ENCODE measurements around the gene TAMALIN.

Gene TAMALIN

DNA sequence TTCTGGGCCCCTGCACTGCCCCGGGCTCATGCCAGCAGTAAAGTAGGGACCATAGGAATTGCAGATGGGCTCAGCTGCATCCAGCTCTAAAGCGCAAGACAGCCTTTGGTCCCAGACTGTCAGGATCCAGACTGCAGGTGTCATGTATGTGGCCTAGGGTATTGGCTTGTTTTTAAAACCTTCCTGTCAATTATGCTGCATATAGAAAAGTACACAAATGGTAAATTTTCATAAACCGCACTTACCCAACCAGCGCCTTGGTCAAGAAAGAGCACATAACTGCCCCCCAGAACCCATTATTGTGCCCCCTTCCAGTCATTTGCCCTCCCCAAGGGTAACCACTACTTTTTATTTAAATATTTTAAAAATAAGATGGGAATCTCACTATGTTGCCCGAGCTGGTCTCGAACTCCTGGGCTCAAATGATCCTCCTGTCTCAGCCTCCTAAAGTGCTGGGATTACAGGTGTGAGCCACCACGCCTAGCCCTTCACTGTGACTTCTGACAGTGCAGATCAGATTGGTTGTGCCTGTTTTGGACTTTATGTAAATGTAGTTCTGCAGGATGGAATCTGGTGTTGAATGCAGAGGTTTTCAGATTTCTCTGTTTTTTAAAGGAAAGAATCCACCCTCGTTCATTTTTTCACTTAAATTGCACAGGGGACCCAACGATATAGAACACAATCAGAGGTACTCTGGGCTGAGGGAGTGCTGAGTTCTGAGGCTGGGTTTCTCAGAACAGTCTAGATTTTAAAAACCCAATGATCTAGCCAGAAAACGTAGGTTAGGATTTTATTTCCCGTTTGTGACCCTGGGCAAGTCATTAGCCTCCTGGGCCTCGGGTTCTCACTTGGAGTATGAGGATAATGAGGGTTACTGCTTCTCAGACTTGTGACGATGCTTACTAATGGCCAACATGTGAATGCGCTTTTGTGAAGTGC, 51.2 kb downstream of the TAMALIN start:
- TF ChIP-seq FOXM1 (IDR thresholded peaks at IDR 0.05; ENCODE audit: borderline replicate concordance, low read depth) (no peak), EGR1 (IDR thresholded peaks at IDR 0.05) (no peak), EP300 (IDR thresholded peaks at IDR 0.05; ENCODE audit: borderline replicate concordance) (no peak), CEBPB (IDR thresholded peaks at IDR 0.05) (no peak), NFIC (IDR thresholded peaks at IDR 0.05) (no peak), ZBTB7A (IDR thresholded peaks at IDR 0.05; ENCODE audit: low read depth) (no peak), RAD21 (IDR thresholded peaks at IDR 0.05; ENCODE audit: low read depth) (no peak)
- TF ChIP-seq, protein P1, sequence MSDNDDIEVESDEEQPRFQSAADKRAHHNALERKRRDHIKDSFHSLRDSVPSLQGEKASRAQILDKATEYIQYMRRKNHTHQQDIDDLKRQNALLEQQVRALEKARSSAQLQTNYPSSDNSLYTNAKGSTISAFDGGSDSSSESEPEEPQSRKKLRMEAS (IDR thresholded peaks at IDR 0.05): no peak
- TF ChIP-seq, protein P2, sequence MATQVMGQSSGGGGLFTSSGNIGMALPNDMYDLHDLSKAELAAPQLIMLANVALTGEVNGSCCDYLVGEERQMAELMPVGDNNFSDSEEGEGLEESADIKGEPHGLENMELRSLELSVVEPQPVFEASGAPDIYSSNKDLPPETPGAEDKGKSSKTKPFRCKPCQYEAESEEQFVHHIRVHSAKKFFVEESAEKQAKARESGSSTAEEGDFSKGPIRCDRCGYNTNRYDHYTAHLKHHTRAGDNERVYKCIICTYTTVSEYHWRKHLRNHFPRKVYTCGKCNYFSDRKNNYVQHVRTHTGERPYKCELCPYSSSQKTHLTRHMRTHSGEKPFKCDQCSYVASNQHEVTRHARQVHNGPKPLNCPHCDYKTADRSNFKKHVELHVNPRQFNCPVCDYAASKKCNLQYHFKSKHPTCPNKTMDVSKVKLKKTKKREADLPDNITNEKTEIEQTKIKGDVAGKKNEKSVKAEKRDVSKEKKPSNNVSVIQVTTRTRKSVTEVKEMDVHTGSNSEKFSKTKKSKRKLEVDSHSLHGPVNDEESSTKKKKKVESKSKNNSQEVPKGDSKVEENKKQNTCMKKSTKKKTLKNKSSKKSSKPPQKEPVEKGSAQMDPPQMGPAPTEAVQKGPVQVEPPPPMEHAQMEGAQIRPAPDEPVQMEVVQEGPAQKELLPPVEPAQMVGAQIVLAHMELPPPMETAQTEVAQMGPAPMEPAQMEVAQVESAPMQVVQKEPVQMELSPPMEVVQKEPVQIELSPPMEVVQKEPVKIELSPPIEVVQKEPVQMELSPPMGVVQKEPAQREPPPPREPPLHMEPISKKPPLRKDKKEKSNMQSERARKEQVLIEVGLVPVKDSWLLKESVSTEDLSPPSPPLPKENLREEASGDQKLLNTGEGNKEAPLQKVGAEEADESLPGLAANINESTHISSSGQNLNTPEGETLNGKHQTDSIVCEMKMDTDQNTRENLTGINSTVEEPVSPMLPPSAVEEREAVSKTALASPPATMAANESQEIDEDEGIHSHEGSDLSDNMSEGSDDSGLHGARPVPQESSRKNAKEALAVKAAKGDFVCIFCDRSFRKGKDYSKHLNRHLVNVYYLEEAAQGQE (IDR thresholded peaks at IDR 0.05; ENCODE audit: low read depth): no peak

DNA sequence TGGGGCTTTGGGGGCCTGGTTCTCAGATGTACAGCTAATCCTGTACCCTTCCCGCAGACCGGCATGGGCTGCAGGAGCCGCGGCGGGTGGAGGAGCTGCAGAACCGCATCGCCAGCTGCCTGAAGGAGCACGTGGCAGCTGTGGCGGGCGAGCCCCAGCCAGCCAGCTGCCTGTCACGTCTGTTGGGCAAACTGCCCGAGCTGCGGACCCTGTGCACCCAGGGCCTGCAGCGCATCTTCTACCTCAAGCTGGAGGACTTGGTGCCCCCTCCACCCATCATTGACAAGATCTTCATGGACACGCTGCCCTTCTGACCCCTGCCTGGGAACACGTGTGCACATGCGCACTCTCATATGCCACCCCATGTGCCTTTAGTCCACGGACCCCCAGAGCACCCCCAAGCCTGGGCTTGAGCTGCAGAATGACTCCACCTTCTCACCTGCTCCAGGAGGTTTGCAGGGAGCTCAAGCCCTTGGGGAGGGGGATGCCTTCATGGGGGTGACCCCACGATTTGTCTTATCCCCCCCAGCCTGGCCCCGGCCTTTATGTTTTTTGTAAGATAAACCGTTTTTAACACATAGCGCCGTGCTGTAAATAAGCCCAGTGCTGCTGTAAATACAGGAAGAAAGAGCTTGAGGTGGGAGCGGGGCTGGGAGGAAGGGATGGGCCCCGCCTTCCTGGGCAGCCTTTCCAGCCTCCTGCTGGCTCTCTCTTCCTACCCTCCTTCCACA, 52.0 kb downstream of the TAMALIN start:
- TF ChIP-seq RAD21 (IDR thresholded peaks at IDR 0.05; ENCODE audit: low read depth): no peak
- TF ChIP-seq TAF1 (IDR thresholded peaks at IDR 0.05; ENCODE audit: low read depth): no peak
- 0 out of 2 replicates have a peak, but pooled peaks have one; percentile 10 for TF ChIP-seq NFIC (IDR thresholded peaks at IDR 0.05)
- TF ChIP-seq, protein P3, sequence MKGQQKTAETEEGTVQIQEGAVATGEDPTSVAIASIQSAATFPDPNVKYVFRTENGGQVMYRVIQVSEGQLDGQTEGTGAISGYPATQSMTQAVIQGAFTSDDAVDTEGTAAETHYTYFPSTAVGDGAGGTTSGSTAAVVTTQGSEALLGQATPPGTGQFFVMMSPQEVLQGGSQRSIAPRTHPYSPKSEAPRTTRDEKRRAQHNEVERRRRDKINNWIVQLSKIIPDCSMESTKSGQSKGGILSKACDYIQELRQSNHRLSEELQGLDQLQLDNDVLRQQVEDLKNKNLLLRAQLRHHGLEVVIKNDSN (IDR thresholded peaks at IDR 0.05): no peak
- TF ChIP-seq, protein P2 (IDR thresholded peaks at IDR 0.05; ENCODE audit: low read depth): no peak
- TF ChIP-seq YY1 (IDR thresholded peaks at IDR 0.05; ENCODE audit: low read depth): no peak
- TF ChIP-seq TCF12 (IDR thresholded peaks at IDR 0.05; ENCODE audit: low read depth): no peak
- TF ChIP-seq EGR1 (IDR thresholded peaks at IDR 0.05): no peak
- no peak for TF ChIP-seq TEAD4 (IDR thresholded peaks at IDR 0.05)

DNA sequence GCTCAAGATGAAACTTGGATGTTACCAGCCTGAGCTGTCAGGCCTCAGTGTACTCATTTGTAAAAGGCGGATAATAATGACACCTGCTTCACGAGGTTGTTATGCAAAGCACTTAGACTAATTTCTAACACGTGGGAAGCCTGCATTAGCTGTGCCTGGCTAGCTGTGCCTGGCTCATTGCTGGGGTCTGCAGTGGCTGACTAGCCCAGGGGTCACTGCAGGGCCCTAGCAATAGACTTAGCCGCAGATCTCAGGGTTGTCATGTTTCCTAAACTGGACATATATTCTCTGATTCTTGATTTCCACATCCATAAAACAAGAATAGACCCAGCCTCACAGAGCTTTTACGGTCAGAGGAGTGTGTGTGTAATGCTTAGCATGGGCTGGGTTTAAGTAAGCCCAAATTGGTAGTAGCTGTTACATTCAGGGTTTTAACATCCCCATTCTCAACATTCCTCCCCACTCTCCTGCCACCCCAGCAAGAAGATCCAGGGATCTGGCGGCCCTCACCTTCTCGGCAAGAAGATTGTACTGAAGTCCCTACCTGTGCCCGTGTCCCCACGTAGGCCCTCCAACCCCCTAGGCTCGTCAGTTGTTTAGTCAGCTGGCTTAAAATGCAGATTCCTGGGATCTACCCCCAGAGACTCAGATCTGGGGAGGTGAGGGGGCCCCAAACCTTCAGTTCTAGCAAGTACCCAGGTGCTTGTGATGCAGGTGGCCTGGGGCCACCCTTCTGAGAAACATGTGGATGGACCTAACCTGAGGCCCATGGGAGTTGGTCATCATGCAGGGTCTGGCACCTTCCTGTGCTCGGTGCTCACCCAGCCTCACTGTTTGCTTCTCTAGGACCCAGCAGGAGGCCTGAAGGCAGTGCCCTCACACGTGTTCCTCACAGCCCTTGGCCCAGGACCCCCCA, 53.1 kb downstream of the TAMALIN start:
- TF ChIP-seq ZBTB7A (IDR thresholded peaks at IDR 0.05; ENCODE audit: low read depth): no peak
- no peak for TF ChIP-seq YY1 (IDR thresholded peaks at IDR 0.05; ENCODE audit: low read depth)
- TF ChIP-seq CEBPB (IDR thresholded peaks at IDR 0.05): no peak
- TF ChIP-seq TAF1 (IDR thresholded peaks at IDR 0.05; ENCODE audit: low read depth): no peak
- no peak for TF ChIP-seq FOXM1 (IDR thresholded peaks at IDR 0.05; ENCODE audit: borderline replicate concordance, low read depth)
- TF ChIP-seq, protein P1 (IDR thresholded peaks at IDR 0.05): no peak
- TF ChIP-seq CREB1 (IDR thresholded peaks at IDR 0.05; ENCODE audit: low read depth): no peak
- TF ChIP-seq, protein P3 (IDR thresholded peaks at IDR 0.05): no peak
- no peak for TF ChIP-seq RAD21 (IDR thresholded peaks at IDR 0.05; ENCODE audit: low read depth)
- no peak for TF ChIP-seq NFIC (IDR thresholded peaks at IDR 0.05)
- no peak for TF ChIP-seq EGR1 (IDR thresholded peaks at IDR 0.05)
- TF ChIP-seq TEAD4 (IDR thresholded peaks at IDR 0.05): no peak
- no peak for TF ChIP-seq TCF12 (IDR thresholded peaks at IDR 0.05; ENCODE audit: low read depth)
- TF ChIP-seq, protein P2 (IDR thresholded peaks at IDR 0.05; ENCODE audit: low read depth): no peak
- no peak for TF ChIP-seq EP300 (IDR thresholded peaks at IDR 0.05; ENCODE audit: borderline replicate concordance)
